Vagina (tissue), 2 donors: ENCODE results near the gene KCNIP4.

ENCODE experiments used
- POLR2A ChIP-seq, 2 donors: fragments of 450-650 bp; IDR thresholded peaks; one replicate each; pipeline ENCODE4 v1.6.1; 2017; ENCODE audit warnings: antibody characterized with exemption in 2 of 2, mild to moderate bottlenecking in 2 of 2, moderate library complexity in 2 of 2
- POLR2AphosphoS5 ChIP-seq, 2 donors: sonication (generic); formaldehyde crosslinking; IDR thresholded peaks; one replicate each; pipeline ENCODE4 v1.9.0; 2017; ENCODE audit warnings: antibody characterized with exemption in 2 of 2, mild to moderate bottlenecking in 2 of 2, low read depth in 1 of 2; ENCODE audit not compliant: insufficient read depth in 1 of 2
- TF ChIP-seq, protein P1 (sequence below), 3 experiments: fragments of 450-650 bp in 2 of 3; fragments of 200-600 bp in 1 of 3; sonication (generic) in 1 of 3; IDR thresholded peaks; one replicate each; pipeline ENCODE4 v1.5.1; 2017 to 2019; ENCODE audit warnings: antibody characterized with exemption in 3 of 3, mild to moderate bottlenecking in 2 of 3, moderate library complexity in 2 of 3

GRCh38 chr4:21126014-21126512 is 822.5 kb downstream of the KCNIP4 start:
- TF ChIP-seq, protein P1, sequence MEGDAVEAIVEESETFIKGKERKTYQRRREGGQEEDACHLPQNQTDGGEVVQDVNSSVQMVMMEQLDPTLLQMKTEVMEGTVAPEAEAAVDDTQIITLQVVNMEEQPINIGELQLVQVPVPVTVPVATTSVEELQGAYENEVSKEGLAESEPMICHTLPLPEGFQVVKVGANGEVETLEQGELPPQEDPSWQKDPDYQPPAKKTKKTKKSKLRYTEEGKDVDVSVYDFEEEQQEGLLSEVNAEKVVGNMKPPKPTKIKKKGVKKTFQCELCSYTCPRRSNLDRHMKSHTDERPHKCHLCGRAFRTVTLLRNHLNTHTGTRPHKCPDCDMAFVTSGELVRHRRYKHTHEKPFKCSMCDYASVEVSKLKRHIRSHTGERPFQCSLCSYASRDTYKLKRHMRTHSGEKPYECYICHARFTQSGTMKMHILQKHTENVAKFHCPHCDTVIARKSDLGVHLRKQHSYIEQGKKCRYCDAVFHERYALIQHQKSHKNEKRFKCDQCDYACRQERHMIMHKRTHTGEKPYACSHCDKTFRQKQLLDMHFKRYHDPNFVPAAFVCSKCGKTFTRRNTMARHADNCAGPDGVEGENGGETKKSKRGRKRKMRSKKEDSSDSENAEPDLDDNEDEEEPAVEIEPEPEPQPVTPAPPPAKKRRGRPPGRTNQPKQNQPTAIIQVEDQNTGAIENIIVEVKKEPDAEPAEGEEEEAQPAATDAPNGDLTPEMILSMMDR (IDR thresholded peaks at IDR 0.05): no peak
- no peak for TF ChIP-seq POLR2A (IDR thresholded peaks at IDR 0.05)
- no peak for TF ChIP-seq POLR2AphosphoS5 (IDR thresholded peaks at IDR 0.05; ENCODE audit: insufficient read depth in 1 of 2, low read depth in 1 of 2)
